ENCODE results near the gene CWC27. TPM values are rescaled to one million over a fixed set of nuclear protein-coding genes. Genes with fewer than 3 reads are reported as not detected.
"Not testable (repeated sequence)": the region's sequence is repeated elsewhere in the genome, so short reads cannot be mapped to it uniquely, and the experiment has no call there.

Gene CWC27
- total RNA-seq, 4 donors from 2014 or later, result 12.3 to 21.2 (median 13.4) TPM

DNA sequence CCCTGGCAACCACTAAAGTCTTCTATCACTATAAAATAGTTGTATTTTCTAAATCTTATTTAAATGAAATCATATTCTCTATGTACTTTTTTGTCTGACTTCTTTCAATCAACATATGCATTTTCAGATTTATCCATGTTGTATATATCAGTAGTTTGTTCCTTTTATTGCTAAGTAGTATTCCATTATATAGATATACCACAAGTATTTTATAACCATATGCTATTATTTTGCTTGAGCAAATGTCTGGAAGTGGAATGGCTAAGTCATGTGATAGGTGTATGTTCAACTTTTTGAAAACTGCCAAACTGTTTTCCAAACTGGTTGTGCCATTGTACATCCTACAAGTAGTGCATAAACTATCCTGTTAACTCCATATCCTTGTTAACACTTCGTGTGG, 131.1 kb downstream of the CWC27 start:
- H3K4me3 ChIP-seq, result no peak overlapping the region
- WGBS, result 89% methylated on average over 1 of the region's 1 CpG
- no peaks in the 10 kb centered on the region for H3K4me1 ChIP-seq
- H3K27ac ChIP-seq (replicated peaks in 1 of 4), result no peak overlapping the region
- no peak for DNase-seq (ENCODE audit: extremely low spot score)
- H3K9me3 ChIP-seq, result no peaks in the 10 kb centered on the region
- intact Hi-C loops (cut with DNase I), result no loop called here
- no peaks in the 10 kb centered on the region for H3K27me3 ChIP-seq
- TF ChIP-seq, protein P1, sequence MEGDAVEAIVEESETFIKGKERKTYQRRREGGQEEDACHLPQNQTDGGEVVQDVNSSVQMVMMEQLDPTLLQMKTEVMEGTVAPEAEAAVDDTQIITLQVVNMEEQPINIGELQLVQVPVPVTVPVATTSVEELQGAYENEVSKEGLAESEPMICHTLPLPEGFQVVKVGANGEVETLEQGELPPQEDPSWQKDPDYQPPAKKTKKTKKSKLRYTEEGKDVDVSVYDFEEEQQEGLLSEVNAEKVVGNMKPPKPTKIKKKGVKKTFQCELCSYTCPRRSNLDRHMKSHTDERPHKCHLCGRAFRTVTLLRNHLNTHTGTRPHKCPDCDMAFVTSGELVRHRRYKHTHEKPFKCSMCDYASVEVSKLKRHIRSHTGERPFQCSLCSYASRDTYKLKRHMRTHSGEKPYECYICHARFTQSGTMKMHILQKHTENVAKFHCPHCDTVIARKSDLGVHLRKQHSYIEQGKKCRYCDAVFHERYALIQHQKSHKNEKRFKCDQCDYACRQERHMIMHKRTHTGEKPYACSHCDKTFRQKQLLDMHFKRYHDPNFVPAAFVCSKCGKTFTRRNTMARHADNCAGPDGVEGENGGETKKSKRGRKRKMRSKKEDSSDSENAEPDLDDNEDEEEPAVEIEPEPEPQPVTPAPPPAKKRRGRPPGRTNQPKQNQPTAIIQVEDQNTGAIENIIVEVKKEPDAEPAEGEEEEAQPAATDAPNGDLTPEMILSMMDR (IDR thresholded peaks at IDR 0.05), result no peak
- TF ChIP-seq POLR2A (IDR thresholded peaks at IDR 0.05; ENCODE audit: low read depth), result no peak
- no peak for TF ChIP-seq EP300 (IDR thresholded peaks at IDR 0.05)
- TF ChIP-seq POLR2AphosphoS5 (IDR thresholded peaks at IDR 0.05), result no peak
- H3K36me3 ChIP-seq, result peaks cover 0 to 5% (median 1%) of the 10 kb centered on the region in 4 donors

DNA sequence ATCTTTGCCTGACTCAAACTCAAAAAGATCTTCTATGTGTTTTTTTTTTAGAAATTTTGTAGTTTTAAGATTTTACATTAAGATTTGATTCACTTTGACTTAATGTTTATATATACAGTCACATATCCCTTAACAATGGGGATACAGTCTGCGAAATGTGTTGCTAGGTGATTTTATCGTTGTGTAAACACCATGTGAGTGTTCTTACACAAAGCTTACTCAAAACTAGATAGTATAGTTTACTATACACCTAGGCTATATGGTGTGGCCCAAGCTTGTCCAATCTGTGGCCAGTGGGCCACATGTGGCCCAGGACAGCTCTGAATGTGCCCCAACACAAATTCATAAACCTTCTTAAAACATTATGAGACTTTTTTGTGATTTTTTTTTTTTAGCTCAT, 131.9 kb downstream of the CWC27 start:
- 81% methylated on average over 2 of the region's 2 CpGs for WGBS

DNA sequence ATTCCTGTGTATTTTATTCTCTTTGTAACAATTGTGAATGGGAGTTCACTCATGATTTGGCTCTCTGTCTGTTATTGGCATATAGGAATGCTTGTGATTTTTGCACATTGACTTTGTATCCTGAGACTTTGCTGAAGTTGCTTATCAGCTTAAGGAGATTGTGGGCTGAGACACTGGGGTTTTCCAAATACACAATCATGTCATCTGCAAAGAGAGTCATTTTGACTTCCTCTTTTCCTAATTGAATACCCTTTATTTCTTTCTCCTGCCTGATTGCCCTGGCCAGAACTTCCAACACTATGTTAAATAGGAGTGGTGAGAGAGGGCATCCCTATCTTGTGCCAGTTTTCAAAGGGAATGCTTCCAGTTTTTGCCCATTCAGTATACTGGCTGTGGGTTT, 138.7 kb downstream of the CWC27 start:
- H3K4me1 ChIP-seq; H3K4me3 ChIP-seq; intact Hi-C loops (cut with DNase I); H3K27ac ChIP-seq (replicated peaks in 1 of 4); H3K27me3 ChIP-seq; DNase-seq (ENCODE audit: extremely low spot score); H3K36me3 ChIP-seq: not testable (repeated sequence)
- H3K9me3 ChIP-seq, result peaks cover 0 to 12% (median 7%) of the 10 kb centered on the region in 4 donors

More for the DNA sequence above, 131.9 kb downstream of the CWC27 start:
- no peaks in the 10 kb centered on the region for H3K27me3 ChIP-seq
- H3K9me3 ChIP-seq, result no peaks in the 10 kb centered on the region
- H3K36me3 ChIP-seq, result peaks cover 0 to 5% (median 1%) of the 10 kb centered on the region in 4 donors
- H3K4me3 ChIP-seq, result no peak overlapping the region
- H3K4me1 ChIP-seq, result no peaks in the 10 kb centered on the region
- no peak overlapping the region for H3K27ac ChIP-seq (replicated peaks in 1 of 4)
- intact Hi-C loops (cut with DNase I), result no loop called here
- DNase-seq (ENCODE audit: extremely low spot score), result no peak
- TF ChIP-seq, protein P1 (IDR thresholded peaks at IDR 0.05), result no peak
- TF ChIP-seq POLR2AphosphoS5 (IDR thresholded peaks at IDR 0.05), result no peak

DNA sequence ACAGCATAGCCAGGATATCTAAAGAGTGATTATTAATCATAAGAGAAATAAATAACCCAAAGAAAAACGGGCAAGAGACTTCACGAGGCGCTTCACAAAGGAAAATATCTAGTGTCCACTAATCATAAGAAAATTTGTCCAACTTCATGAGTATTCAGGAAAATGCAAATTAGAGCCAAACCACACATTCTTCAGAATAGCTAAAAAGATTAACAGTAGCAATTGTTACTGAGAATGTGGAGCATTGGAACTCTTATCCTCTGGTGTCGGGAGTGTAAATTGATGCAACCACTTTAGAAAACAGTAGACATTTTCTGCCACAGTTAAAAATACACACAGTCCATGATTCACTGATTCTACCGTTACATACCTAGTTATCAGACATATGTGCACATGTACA, 145.7 kb downstream of the CWC27 start:
- H3K4me1 ChIP-seq, result no peaks in the 10 kb centered on the region
- H3K4me3 ChIP-seq, result no peak overlapping the region
- 91% methylated on average over 5 of the region's 5 CpGs for WGBS
- H3K36me3 ChIP-seq, result peaks cover 0 to 5% (median 1%) of the 10 kb centered on the region in 4 donors
- no peak overlapping the region for H3K27ac ChIP-seq (replicated peaks in 1 of 4)
- intact Hi-C loops (cut with DNase I), result no loop called here
- TF ChIP-seq EP300 (IDR thresholded peaks at IDR 0.05) (no peak), POLR2AphosphoS5 (IDR thresholded peaks at IDR 0.05) (no peak), POLR2A (IDR thresholded peaks at IDR 0.05; ENCODE audit: low read depth) (no peak)
- no peak for DNase-seq (ENCODE audit: extremely low spot score)
- H3K9me3 ChIP-seq, result peaks cover 0 to 12% (median 7%) of the 10 kb centered on the region in 4 donors
- H3K27me3 ChIP-seq, result no peaks in the 10 kb centered on the region

DNA sequence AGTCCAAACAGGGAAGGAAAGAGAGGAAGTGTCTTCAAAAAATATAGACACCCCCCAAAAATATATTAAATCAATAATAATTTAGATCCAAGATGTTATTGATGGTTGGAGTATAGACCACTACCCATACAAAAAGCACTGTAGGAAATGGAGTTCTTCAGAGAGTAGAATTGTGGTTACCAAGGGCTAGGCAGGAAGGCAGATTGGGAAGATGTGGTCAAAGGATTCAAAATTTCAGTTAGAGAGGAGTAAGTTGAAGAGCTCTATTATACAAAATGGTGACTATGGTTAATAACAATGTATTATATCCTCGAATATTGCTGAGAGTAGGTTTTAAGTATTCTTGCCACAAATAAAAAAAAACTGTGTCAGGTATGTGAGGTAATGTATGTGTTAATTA, 149.4 kb downstream of the CWC27 start:
- Histone ChIP-seq H3K27me3 (no peaks in the 10 kb centered on the region), H3K36me3 (peaks cover 0 to 12% (median 0%) of the 10 kb centered on the region in 4 donors), H3K9me3 (peaks cover 0 to 26% (median 22%) of the 10 kb centered on the region in 4 donors), H3K4me1 (no peaks in the 10 kb centered on the region), H3K4me3 (no peak overlapping the region), H3K27ac (replicated peaks in 1 of 4) (no peak overlapping the region)
- intact Hi-C loops (cut with DNase I), result no loop called here
- 90% methylated on average over 1 of the region's 1 CpG for WGBS
- DNase-seq (ENCODE audit: extremely low spot score), result no peak
- TF ChIP-seq EP300 (IDR thresholded peaks at IDR 0.05), result no peak
- TF ChIP-seq, protein P1 (IDR thresholded peaks at IDR 0.05), result no peak
- TF ChIP-seq POLR2A (IDR thresholded peaks at IDR 0.05; ENCODE audit: low read depth), result no peak
- TF ChIP-seq POLR2AphosphoS5 (IDR thresholded peaks at IDR 0.05), result no peak

DNA sequence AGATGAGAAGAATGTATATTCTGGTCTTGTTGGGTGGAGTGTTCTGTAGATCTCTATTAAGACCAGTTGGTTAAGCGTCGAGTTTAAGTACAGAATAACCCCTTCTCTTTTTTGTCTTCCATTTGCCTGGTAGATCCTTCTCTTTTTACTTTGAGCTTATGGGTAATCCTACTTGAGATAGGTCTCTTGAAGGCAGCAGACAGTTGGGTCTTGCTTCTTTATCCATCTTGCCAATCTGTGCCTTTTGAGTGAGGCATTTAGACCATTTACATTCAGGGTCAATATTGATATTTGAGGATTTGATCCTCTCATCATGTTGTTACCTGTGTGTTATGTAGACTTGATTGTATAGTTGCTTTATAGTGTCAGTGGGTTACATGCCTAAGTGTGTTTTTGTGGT, 152.7 kb downstream of the CWC27 start:
- Histone ChIP-seq H3K4me1 (no peaks in the 10 kb centered on the region), H3K9me3 (peaks cover 0 to 26% (median 22%) of the 10 kb centered on the region in 4 donors), H3K27me3 (no peaks in the 10 kb centered on the region), H3K4me3 (no peak overlapping the region), H3K27ac (replicated peaks in 1 of 4) (no peak overlapping the region), H3K36me3 (peaks cover 0 to 12% (median 0%) of the 10 kb centered on the region in 4 donors)
- TF ChIP-seq, protein P1 (IDR thresholded peaks at IDR 0.05), result no peak
- no peak for TF ChIP-seq POLR2A (IDR thresholded peaks at IDR 0.05; ENCODE audit: low read depth)
- no peak for TF ChIP-seq EP300 (IDR thresholded peaks at IDR 0.05)
- TF ChIP-seq POLR2AphosphoS5 (IDR thresholded peaks at IDR 0.05), result no peak
- WGBS, result 93% methylated on average over 2 of the region's 2 CpGs
- intact Hi-C loops (cut with DNase I), result no loop called here
- DNase-seq (ENCODE audit: extremely low spot score), result no peak

Data from esophagus muscularis mucosa (tissue), 4 donors.